Measurements from ENCODE around the gene CHI3L1.

The CHI3L1 gene

DNA sequence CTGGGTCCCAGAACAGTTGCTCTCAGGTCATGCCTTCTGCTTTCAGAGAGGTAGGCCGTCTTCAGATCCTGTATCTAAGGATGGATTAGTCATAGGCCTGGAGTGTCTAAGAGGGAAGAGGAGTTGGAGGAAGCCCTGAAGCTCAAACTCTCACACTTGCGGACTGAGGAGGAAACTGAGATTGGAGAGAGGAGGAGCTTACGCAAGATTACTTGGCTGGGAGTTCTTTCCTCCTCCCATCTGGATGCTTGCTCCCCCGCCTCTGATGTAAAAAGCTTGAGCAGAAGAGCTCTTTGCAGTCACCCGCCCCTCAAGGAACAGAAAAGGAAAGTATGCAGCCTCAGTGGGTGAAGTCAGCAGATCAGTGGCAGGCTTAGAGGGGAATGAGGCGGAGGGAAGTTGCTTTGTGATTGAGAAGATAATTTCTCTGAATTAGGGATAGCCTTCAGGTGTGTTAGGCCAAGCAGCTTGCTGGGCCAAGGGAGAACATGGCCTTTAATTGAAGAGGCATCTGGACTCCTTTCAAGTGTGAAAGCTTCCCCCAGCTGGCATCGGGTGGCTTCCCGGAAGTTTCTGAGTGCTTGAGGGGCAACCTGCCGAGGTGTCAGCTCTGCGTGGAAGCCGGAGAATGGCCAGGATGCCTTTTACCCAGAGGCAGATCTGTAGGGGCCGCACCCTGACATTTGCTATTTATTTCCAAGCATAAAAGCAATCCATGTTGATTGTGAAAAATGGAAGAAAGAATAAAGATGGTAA, 52.4 kb downstream of the CHI3L1 start:
- no peak for DNase-seq (ENCODE audit: low read depth)

- no peak for DNase-seq (ENCODE audit: low read depth)
Measured at GRCh38 chr1:203131548-203132200, 54.8 kb downstream of the CHI3L1 start.

DNA sequence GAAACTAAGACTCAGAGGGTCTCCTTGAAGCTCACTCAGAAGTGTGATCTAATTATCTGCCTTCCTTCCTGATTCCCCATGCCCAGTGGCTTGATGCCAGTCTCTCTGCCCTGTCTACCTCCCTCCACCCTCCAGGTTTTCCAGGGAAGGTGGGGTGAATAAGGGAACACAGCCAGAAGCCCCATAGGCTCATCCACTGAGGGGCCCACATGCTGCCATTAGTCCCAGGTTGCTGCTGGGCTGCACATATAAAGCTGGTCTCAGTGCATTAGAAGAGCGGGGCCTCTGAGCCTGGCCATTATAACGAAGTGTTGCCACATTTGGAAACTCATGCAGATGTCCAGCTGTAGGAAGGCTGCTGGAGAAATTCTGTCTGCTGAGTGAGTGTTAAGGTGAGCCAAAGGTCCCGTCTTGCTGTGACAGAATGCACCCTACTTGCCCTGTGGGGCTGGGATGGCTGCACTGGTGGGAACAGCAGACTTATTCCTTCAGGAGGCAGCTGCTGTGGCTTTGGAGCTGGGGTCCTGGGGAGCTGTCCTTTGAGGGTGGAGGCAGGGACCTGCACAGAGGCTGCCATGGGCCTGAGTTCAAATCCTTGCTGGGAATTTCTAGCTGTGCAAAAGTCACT, 56.0 kb downstream of the CHI3L1 start:
- DNase-seq (ENCODE audit: low read depth) = no peak

DNA sequence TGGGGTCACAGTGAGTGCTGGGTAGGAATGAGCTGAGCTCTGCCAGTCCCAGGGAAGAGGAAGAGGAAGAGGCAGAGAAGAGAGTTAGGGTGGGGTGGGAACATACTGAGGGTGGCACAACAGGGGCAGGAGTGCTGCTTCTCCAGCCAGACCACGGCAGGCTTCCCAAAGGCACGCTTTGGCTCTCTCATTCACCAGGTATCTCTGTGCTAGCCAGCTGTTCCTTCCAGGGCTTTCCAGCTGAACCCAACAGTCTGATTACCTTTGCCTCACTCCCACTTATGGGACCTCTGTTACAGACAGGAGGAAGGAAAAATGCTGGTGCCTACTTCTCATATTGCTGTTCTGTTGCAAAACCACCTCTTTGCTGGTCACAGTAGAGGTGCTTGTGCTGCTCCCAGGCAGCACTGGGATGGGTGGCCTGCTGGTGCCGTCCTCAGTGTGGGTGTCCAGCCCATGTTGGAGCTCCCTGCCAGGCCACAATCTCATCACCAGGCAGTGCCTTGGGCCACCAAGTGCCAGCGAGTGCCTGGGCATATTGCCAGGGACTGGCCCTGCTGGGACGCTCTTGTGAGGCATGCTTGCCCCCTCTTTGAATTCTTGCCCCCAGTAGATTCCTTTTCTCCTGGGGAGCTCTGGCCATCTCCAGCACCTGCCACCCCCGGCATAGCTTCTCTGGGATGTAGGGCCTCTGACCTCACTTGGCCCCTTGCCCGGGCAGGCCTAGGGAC, 56.8 kb downstream of the CHI3L1 start:
- no peak for DNase-seq (ENCODE audit: low read depth)

Measured in stimulated activated CD8-positive, alpha-beta memory T cell treated with anti-CD3 and anti-CD28 coated beads, Interleukin-7, amount 100 ng/mL, for 24 hours (primary cell).